COLO829 (cell line): ENCODE data around the gene NFU1.
"Not testable (repeated sequence)": the region's sequence is repeated elsewhere in the genome, so short reads cannot be mapped to it uniquely, and the experiment has no call there.

Source experiments
- DNase-seq: peaks from one replicate; pipeline ENCODE4 v3.0.0; 2012; ENCODE audit warnings: low spot score

Gene NFU1

GRCh38 chr2:69450735-69451416, 13.6 kb upstream of the NFU1 start:
- no peak for DNase-seq

- no peak for DNase-seq
Observed at GRCh38 chr2:69449906-69450305, 12.7 kb upstream of the NFU1 start.

- DNase-seq, result not testable (repeated sequence)
Observed at GRCh38 chr2:69443673-69444072, 6.4 kb upstream of the NFU1 start.

- DNase-seq, result not testable (repeated sequence)
Observed at GRCh38 chr2:69439499-69439898, 2.3 kb upstream of the NFU1 start.

- DNase-seq, result no peak
Observed at GRCh38 chr2:69438580-69438979, 1.3 kb upstream of the NFU1 start.

GRCh38 chr2:69437751-69438154, 518 bp upstream of the NFU1 start:
- DNase-seq, result no peak

GRCh38 chr2:69436596-69436937, 668 bp downstream of the NFU1 start:
- peak; percentile 8 for DNase-seq

- DNase-seq, result no peak
Observed at GRCh38 chr2:69434753-69435152, 2.5 kb downstream of the NFU1 start.

GRCh38 chr2:69429491-69430183, 7.6 kb downstream of the NFU1 start:
- DNase-seq, result no peak

- no peak for DNase-seq
Observed at GRCh38 chr2:69428981-69429380, 8.3 kb downstream of the NFU1 start.

- DNase-seq, result no peak
Observed at GRCh38 chr2:69424419-69424818, 12.8 kb downstream of the NFU1 start.

- DNase-seq, result no peak
Observed at GRCh38 chr2:69422198-69422597, 15.0 kb downstream of the NFU1 start.

- DNase-seq, result not testable (repeated sequence)
Observed at GRCh38 chr2:69419111-69419510, 18.1 kb downstream of the NFU1 start.

GRCh38 chr2:69416147-69416546, 21.1 kb downstream of the NFU1 start:
- no peak for DNase-seq

GRCh38 chr2:69411120-69411519, 26.1 kb downstream of the NFU1 start:
- no peak for DNase-seq

- no peak for DNase-seq
Observed at GRCh38 chr2:69405306-69405705, 31.9 kb downstream of the NFU1 start.

- DNase-seq, result no peak
Observed at GRCh38 chr2:69400121-69400520, 37.1 kb downstream of the NFU1 start.

GRCh38 chr2:69397234-69397633, 40.0 kb downstream of the NFU1 start:
- DNase-seq, result no peak

GRCh38 chr2:69395866-69396265, 41.4 kb downstream of the NFU1 start:
- DNase-seq, result no peak

GRCh38 chr2:69393963-69394362, 43.3 kb downstream of the NFU1 start:
- DNase-seq, result no peak

GRCh38 chr2:69390471-69390870, 46.8 kb downstream of the NFU1 start:
- DNase-seq, result no peak

- DNase-seq, result no peak
Observed at GRCh38 chr2:69390001-69390400, 47.2 kb downstream of the NFU1 start.

- peak; percentile 87 for DNase-seq
Observed at GRCh38 chr2:69389271-69389670, 48.0 kb downstream of the NFU1 start.
